ENCODE results near the gene GAS7. TPM values are rescaled to one million over a fixed set of nuclear protein-coding genes. Genes with fewer than 3 reads are reported as not detected.
"Not testable (repeated sequence)": the region's sequence is repeated elsewhere in the genome, so short reads cannot be mapped to it uniquely, and the experiment has no call there.

Gene GAS7
- total RNA-seq, 2 experiments from 2014 or later, result 0.76 to 1.2 TPM

- Mint-ChIP-seq H3K36me3 (no peaks in the 10 kb centered on the region), H3K27me3 (no peaks in the 10 kb centered on the region), H3K4me1 (no peaks in the 10 kb centered on the region), H3K4me3 (no peak overlapping the region), H3K27ac (no peak overlapping the region), H3K9me3 (peaks cover 2% of the 10 kb centered on the region)
- DNase-seq, result no peak
These were observed 264.1 kb downstream of the GAS7 start for GRCh38 chr17:9934331-9934730.

DNA sequence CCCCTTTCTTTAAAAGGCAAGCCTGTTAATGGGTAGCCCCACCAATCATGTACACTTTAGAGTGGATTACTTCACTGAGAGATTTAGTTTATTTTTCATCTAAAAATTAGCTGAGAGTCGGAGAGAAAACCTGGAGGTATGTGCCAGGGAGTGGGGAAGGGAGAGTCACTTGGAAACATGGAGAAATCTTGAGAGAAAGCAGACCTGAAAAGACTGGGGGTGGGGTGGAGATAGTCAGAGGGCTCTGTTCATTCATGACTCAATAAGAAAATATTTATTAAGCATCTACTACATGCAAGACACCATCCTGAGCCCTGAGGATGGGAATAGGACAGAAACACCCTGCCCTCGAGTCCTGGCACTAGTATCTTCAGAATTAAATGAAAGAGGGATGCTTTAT lies 265.9 kb downstream of the GAS7 start:
- DNase-seq, result no peak
- Mint-ChIP-seq H3K36me3 (no peaks in the 10 kb centered on the region), H3K4me1 (no peaks in the 10 kb centered on the region), H3K27ac (no peak overlapping the region), H3K4me3 (no peak overlapping the region), H3K27me3 (no peaks in the 10 kb centered on the region), H3K9me3 (no peaks in the 10 kb centered on the region)

- H3K4me1 Mint-ChIP-seq, result no peaks in the 10 kb centered on the region
- no peaks in the 10 kb centered on the region for H3K36me3 Mint-ChIP-seq
- no peak overlapping the region for H3K27ac Mint-ChIP-seq
- no peak for DNase-seq
- no peaks in the 10 kb centered on the region for H3K27me3 Mint-ChIP-seq
- no peak overlapping the region for H3K4me3 Mint-ChIP-seq
- no peaks in the 10 kb centered on the region for H3K9me3 Mint-ChIP-seq
These were observed 267.2 kb downstream of the GAS7 start for GRCh38 chr17:9931144-9931741.

GRCh38 chr17:9929871-9930270 lies 268.5 kb downstream of the GAS7 start:
- no peak overlapping the region for H3K27ac Mint-ChIP-seq
- no peak for DNase-seq
- H3K36me3 Mint-ChIP-seq, result no peaks in the 10 kb centered on the region
- no peak overlapping the region for H3K4me3 Mint-ChIP-seq
- H3K9me3 Mint-ChIP-seq, result no peaks in the 10 kb centered on the region
- no peaks in the 10 kb centered on the region for H3K27me3 Mint-ChIP-seq
- H3K4me1 Mint-ChIP-seq, result no peaks in the 10 kb centered on the region

DNA sequence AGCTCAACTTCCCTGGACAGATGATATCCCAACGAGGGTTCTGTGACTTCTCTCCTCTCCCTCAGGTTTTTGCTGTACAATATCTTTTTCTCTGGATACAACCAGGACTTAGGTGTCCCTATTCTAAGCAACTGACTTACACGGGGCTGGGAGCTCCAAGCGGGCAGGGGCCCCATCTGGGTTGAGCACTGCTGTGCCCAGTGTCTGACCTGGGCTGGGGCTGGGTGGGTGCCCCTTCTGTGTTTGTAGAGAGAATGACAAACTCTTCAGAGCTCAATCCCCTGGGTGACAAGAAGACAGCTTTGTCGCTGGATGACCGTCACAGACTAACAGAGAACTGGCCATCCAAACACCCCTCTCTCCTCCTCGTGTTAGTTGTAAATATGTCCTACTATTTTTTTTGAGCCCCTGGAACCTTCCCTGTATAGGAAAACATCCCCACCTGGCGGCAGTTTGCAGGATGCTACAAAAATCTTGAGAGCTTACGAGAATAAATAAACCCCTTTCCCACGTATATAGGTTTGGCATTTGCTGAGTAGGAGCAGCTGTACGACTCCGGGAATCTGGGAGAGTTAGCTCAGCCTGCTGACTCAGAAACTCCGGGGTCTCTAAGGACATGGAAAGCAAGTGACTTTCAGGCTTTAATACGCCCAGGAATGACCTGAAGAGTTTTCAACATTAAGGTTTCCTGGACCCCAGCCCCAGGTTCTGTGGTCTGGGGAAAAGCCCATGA lies 269.6 kb downstream of the GAS7 start:
- no peaks in the 10 kb centered on the region for H3K36me3 Mint-ChIP-seq
- no peak overlapping the region for H3K4me3 Mint-ChIP-seq
- H3K9me3 Mint-ChIP-seq, result no peaks in the 10 kb centered on the region
- DNase-seq, result no peak
- H3K4me1 Mint-ChIP-seq, result peaks cover 2% of the 10 kb centered on the region
- H3K27me3 Mint-ChIP-seq, result no peaks in the 10 kb centered on the region
- no peak overlapping the region for H3K27ac Mint-ChIP-seq

- no peak for DNase-seq
- H3K36me3 Mint-ChIP-seq, result no peaks in the 10 kb centered on the region
- no peaks in the 10 kb centered on the region for H3K27me3 Mint-ChIP-seq
- no peak overlapping the region for H3K27ac Mint-ChIP-seq
- no peak overlapping the region for H3K4me3 Mint-ChIP-seq
- H3K4me1 Mint-ChIP-seq, result peaks cover 2% of the 10 kb centered on the region
- H3K9me3 Mint-ChIP-seq, result no peaks in the 10 kb centered on the region
These were observed 272.1 kb downstream of the GAS7 start for GRCh38 chr17:9926150-9926804.

- Mint-ChIP-seq H3K36me3 (no peaks in the 10 kb centered on the region), H3K27ac (no peak overlapping the region), H3K27me3 (no peaks in the 10 kb centered on the region), H3K9me3 (no peaks in the 10 kb centered on the region), H3K4me3 (no peak overlapping the region), H3K4me1 (peaks cover 2% of the 10 kb centered on the region)
- no peak for DNase-seq
These were observed 272.9 kb downstream of the GAS7 start for GRCh38 chr17:9925457-9925856.

DNA sequence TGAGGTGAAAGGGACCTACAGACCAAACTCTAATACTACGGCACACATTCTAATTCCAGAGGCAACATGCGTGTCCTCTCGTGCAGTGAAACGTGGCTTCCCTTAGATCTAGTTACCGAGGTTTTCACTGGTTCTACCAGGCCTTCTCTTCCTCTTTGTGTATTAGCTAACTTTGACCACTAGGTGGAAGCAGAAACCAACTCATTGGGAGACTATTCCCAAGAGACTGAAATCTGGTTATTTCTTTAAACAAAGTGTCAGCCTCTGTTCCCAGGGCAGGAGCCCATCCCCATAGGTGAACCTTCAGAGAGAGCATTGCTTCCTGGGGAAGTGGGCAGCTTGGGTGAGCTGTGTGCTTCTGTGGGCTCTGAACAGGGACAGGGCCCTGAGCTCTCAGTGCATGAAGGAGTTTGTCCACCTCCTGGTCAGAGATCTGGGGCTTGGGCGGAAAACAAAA lies 273.6 kb downstream of the GAS7 start:
- Mint-ChIP-seq H3K9me3 (no peaks in the 10 kb centered on the region), H3K36me3 (no peaks in the 10 kb centered on the region), H3K27me3 (no peaks in the 10 kb centered on the region), H3K4me1 (peaks cover 2% of the 10 kb centered on the region), H3K4me3 (no peak overlapping the region), H3K27ac (no peak overlapping the region)
- no peak for DNase-seq

DNA sequence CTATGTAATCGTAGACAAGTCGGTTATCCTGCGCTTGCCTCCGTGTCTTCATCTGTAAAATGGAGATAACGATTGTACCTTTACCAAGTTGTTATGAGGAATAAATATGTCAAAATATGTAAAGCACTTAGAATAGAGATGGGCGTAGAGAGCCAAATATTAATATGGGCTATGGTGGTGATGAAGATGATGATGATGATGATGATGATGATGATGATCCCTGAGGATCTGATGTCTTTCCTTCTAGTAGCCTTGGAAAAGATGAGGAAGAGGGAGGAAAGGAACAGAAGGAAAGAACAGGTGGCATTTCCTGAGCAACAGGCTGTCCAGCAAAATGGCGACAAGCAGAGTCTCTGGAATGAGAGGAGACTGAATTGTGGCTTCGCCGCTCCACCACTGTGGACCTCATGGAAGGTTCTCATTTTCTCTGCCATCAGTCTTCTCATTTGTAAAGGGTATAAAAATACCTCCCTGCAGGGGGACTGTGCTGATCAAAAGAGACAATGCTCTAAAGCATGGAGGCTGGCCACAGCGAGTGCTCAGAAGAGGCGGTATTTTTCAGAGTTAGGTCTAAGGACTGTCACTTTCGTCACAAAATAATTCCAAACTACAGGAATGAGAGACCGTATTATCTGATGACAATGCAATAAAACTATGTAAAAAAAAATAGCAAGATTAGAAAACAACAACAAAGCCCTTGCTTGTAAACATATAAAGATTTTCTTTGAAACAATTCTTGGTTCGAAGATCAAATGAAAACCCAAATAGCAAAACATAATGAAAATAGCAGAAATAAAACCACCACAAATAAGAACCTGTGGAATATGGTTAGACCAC lies 276.2 kb downstream of the GAS7 start:
- DNase-seq, result no peak
- H3K4me3 Mint-ChIP-seq, result no peak overlapping the region
- H3K9me3 Mint-ChIP-seq, result no peaks in the 10 kb centered on the region
- peaks cover 2% of the 10 kb centered on the region for H3K4me1 Mint-ChIP-seq
- no peaks in the 10 kb centered on the region for H3K36me3 Mint-ChIP-seq
- no peak overlapping the region for H3K27ac Mint-ChIP-seq
- no peaks in the 10 kb centered on the region for H3K27me3 Mint-ChIP-seq

DNA sequence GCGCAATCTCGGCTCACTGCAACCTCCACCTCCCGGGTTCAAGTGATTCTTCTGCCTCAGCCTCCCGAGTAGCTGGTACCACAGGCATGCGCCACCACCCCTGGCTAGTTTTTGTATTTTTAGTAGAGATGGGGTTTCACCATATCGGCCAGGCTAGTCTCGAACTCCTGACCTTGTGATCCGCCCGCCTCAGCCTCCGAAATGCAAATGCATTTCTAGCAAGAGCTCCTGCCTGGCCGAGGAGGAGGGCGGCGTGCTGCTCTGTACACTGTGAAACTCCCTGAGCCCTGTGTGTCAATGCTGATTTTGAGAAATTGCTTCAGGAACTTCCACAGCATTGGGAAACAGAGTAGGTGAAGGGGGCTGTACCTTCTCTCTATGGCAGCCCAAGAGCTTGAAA lies 277.2 kb downstream of the GAS7 start:
- H3K4me1 Mint-ChIP-seq, DNase-seq, H3K9me3 Mint-ChIP-seq, H3K27me3 Mint-ChIP-seq, H3K27ac Mint-ChIP-seq, H3K36me3 Mint-ChIP-seq, H3K4me3 Mint-ChIP-seq: not testable (repeated sequence)

DNA sequence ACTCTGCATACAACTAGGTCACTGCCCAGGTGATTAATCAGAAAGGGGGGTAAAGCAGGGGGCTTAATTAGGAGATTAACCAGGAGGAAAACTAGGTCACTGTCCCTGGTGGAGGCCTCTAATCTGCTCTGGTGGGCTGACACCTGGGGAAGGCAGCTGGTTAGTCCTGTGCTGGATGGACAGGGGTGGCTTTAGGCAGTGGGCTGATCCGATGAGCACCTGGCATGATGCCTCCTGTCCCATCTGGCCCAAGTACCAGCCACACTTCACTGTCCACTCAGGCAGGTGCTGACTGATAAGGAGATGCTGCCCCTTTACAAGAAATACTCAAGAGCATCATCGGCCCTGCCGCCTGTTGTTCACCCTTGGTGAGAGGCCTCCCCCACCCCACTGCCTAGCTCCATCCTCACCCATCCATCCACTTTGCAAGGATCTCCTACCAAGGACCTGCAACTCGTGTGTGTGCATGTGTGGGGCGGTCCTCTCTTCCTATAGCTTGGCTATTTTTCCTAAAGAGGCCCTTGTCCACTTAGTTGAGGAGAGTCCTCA lies 279.5 kb downstream of the GAS7 start:
- DNase-seq, result no peak
- H3K9me3 Mint-ChIP-seq, result no peaks in the 10 kb centered on the region

GRCh38 chr17:9918352-9918751 lies 280.1 kb downstream of the GAS7 start:
- no peaks in the 10 kb centered on the region for H3K9me3 Mint-ChIP-seq
- no peaks in the 10 kb centered on the region for H3K4me1 Mint-ChIP-seq
- H3K4me3 Mint-ChIP-seq, result no peak overlapping the region
- no peaks in the 10 kb centered on the region for H3K27me3 Mint-ChIP-seq
- no peaks in the 10 kb centered on the region for H3K36me3 Mint-ChIP-seq
- no peak overlapping the region for H3K27ac Mint-ChIP-seq
- DNase-seq, result no peak

More for the DNA sequence above, 279.5 kb downstream of the GAS7 start:
- no peak overlapping the region for H3K4me3 Mint-ChIP-seq
- H3K27ac Mint-ChIP-seq, result no peak overlapping the region
- H3K27me3 Mint-ChIP-seq, result no peaks in the 10 kb centered on the region
- no peaks in the 10 kb centered on the region for H3K4me1 Mint-ChIP-seq
- no peaks in the 10 kb centered on the region for H3K36me3 Mint-ChIP-seq

GRCh38 chr17:9917801-9918200 lies 280.6 kb downstream of the GAS7 start:
- H3K4me3 Mint-ChIP-seq, result no peak overlapping the region
- no peak overlapping the region for H3K27ac Mint-ChIP-seq
- H3K36me3 Mint-ChIP-seq, result no peaks in the 10 kb centered on the region
- H3K4me1 Mint-ChIP-seq, result no peaks in the 10 kb centered on the region
- no peaks in the 10 kb centered on the region for H3K9me3 Mint-ChIP-seq
- H3K27me3 Mint-ChIP-seq, result no peaks in the 10 kb centered on the region
- DNase-seq, result no peak

- no peaks in the 10 kb centered on the region for H3K27me3 Mint-ChIP-seq
- H3K27ac Mint-ChIP-seq, result no peak overlapping the region
- H3K36me3 Mint-ChIP-seq, result no peaks in the 10 kb centered on the region
- no peak overlapping the region for H3K4me3 Mint-ChIP-seq
- no peak for DNase-seq
- no peaks in the 10 kb centered on the region for H3K4me1 Mint-ChIP-seq
- no peaks in the 10 kb centered on the region for H3K9me3 Mint-ChIP-seq
These were observed 281.3 kb downstream of the GAS7 start for GRCh38 chr17:9917131-9917530.

GRCh38 chr17:9916108-9916507 lies 282.3 kb downstream of the GAS7 start:
- H3K27ac Mint-ChIP-seq, result no peak overlapping the region
- no peaks in the 10 kb centered on the region for H3K36me3 Mint-ChIP-seq
- H3K9me3 Mint-ChIP-seq, result no peaks in the 10 kb centered on the region
- no peak overlapping the region for H3K4me3 Mint-ChIP-seq
- H3K4me1 Mint-ChIP-seq, result no peaks in the 10 kb centered on the region
- DNase-seq, result no peak
- no peaks in the 10 kb centered on the region for H3K27me3 Mint-ChIP-seq
